H9 (cell line): ENCODE results near the gene CYBB. TPM values are rescaled to one million over a fixed set of nuclear protein-coding genes. Genes with fewer than 3 reads are reported as not detected.

ENCODE experiments used
- DNase-seq: peaks from one replicate; pipeline ENCODE4 v3.0.0-alpha.2; 2017
- H2AFZ ChIP-seq: one replicate; pipeline ENCODE4 v1.6.1; 2013; ENCODE audit warnings: mild to moderate bottlenecking, low read length, control low read depth, moderate library complexity
- H2AK5ac ChIP-seq: 2 replicates; pipeline ENCODE4 v1.6.1; 2013; ENCODE audit warnings: low read length, control low read depth, mixed read lengths; ENCODE audit not compliant: insufficient read length
- H2BK120ac ChIP-seq: one replicate; pipeline ENCODE4 v1.6.1; 2013; ENCODE audit warnings: low read depth, mild to moderate bottlenecking, low read length, control low read depth, inconsistent platforms; ENCODE audit not compliant: poor library complexity, severe bottlenecking
- H2BK12ac ChIP-seq: 2 replicates; pipeline ENCODE4 v1.6.1; 2013; ENCODE audit warnings: low read length, control low read depth, mixed read lengths, low read depth; ENCODE audit not compliant: insufficient read length
- H2BK15ac ChIP-seq: 2 replicates; pipeline ENCODE4 v1.6.1; 2013; ENCODE audit warnings: low read depth, low read length, control low read depth
- H2BK20ac ChIP-seq: one replicate; pipeline ENCODE4 v1.6.1; 2013; ENCODE audit warnings: low read depth, mild to moderate bottlenecking, low read length, control low read depth, inconsistent platforms; ENCODE audit not compliant: poor library complexity, severe bottlenecking
- H2BK5ac ChIP-seq: 2 replicates; pipeline ENCODE4 v1.6.1; 2013; ENCODE audit warnings: low read length, control low read depth, mixed read lengths; ENCODE audit not compliant: insufficient read length
- H3K14ac ChIP-seq: 2 replicates; pipeline ENCODE4 v1.6.1; 2013; ENCODE audit warnings: low read length, control low read depth; ENCODE audit not compliant: insufficient read depth
- H3K18ac ChIP-seq: 2 replicates; pipeline ENCODE4 v1.6.1; 2013; ENCODE audit warnings: low read depth, mild to moderate bottlenecking, mixed read lengths, low read length, control low read depth; ENCODE audit not compliant: insufficient read length
- H3K23ac ChIP-seq: 2 replicates; pipeline ENCODE4 v1.6.1; 2013; ENCODE audit warnings: low read length, control low read depth, mixed read lengths, low read depth; ENCODE audit not compliant: insufficient read length
- H3K23me2 ChIP-seq: 2 replicates; pipeline ENCODE4 v1.6.1; 2013; ENCODE audit warnings: low read depth, mild to moderate bottlenecking, mixed read lengths, low read length, control low read depth; ENCODE audit not compliant: insufficient read length, poor library complexity, severe bottlenecking
- H3K27ac ChIP-seq: 2 replicates; pipeline ENCODE4 v1.5.1; 2013; ENCODE audit warnings: low read length, control low read depth, mixed read lengths, low read depth; ENCODE audit not compliant: insufficient read length
- H3K27me3 ChIP-seq: 2 replicates; pipeline ENCODE4 v1.6.1; 2013; ENCODE audit warnings: low read length, control low read depth, inconsistent platforms; ENCODE audit not compliant: insufficient read depth
- H3K4ac ChIP-seq: 2 replicates; pipeline ENCODE4 v1.6.1; 2013; ENCODE audit warnings: low read depth, mild to moderate bottlenecking, control low read depth, inconsistent platforms, low read length, moderate library complexity
- H3K4me1 ChIP-seq: 2 replicates; pipeline ENCODE4 v1.6.1; 2013; ENCODE audit warnings: low read length, control low read depth, inconsistent platforms; ENCODE audit not compliant: insufficient read depth
- H3K4me2 ChIP-seq: 2 replicates; pipeline ENCODE4 v1.6.1; 2013; ENCODE audit warnings: low read length, control low read depth, mixed read lengths; ENCODE audit not compliant: insufficient read length, insufficient read depth
- H3K56ac ChIP-seq: 2 replicates; pipeline ENCODE4 v1.6.1; 2013; ENCODE audit warnings: low read depth, mild to moderate bottlenecking, mixed read lengths, low read length, control low read depth; ENCODE audit not compliant: insufficient read length
- H3K79me1 ChIP-seq: 2 replicates; pipeline ENCODE4 v1.6.1; 2013; ENCODE audit warnings: low read depth, mild to moderate bottlenecking, moderate library complexity, low read length, control low read depth, inconsistent platforms; ENCODE audit not compliant: insufficient read depth, poor library complexity, severe bottlenecking
- H3K79me2 ChIP-seq: 2 replicates; pipeline ENCODE4 v1.6.1; 2013; ENCODE audit warnings: low read length, control low read depth, inconsistent platforms; ENCODE audit not compliant: insufficient read depth
- H3K9ac ChIP-seq: 2 replicates; pipeline ENCODE4 v1.6.1; 2013; ENCODE audit warnings: low read length, control low read depth, mixed read lengths; ENCODE audit not compliant: insufficient read length; ENCODE audit errors: extremely low read depth
- H3K9me3 ChIP-seq: one replicate; pipeline ENCODE4 v1.6.1; 2013; ENCODE audit warnings: low read depth, low read length, inconsistent platforms; ENCODE audit not compliant: control insufficient read depth
- H3T11ph ChIP-seq: one replicate; pipeline ENCODE4 v1.6.1; 2013; ENCODE audit warnings: mild to moderate bottlenecking, low read length, control low read depth, inconsistent platforms
- H4K20me1 ChIP-seq: one replicate; pipeline ENCODE4 v1.6.1; 2013; ENCODE audit not compliant: control insufficient read depth, insufficient read length, insufficient read depth
- H4K5ac ChIP-seq: 2 replicates; pipeline ENCODE4 v1.6.1; 2013; ENCODE audit warnings: low read depth, mild to moderate bottlenecking, mixed read lengths, low read length, control low read depth; ENCODE audit not compliant: insufficient read length
- H4K8ac ChIP-seq: replicated peaks from 2 replicates; pipeline ENCODE4 v1.6.1; 2013; ENCODE audit warnings: low read length, control low read depth, mixed read lengths, low read depth; ENCODE audit not compliant: insufficient read length
- H4K91ac ChIP-seq: 2 replicates; pipeline ENCODE4 v1.6.1; 2013; ENCODE audit warnings: low read depth, mild to moderate bottlenecking, moderate library complexity, mixed read lengths, low read length, control low read depth; ENCODE audit not compliant: insufficient read length
- H3K27ac Mint-ChIP-seq, 3 experiments: 2 replicates in 2 of 3; 3 replicates in 1 of 3; pipeline ENCODE4 v1.8.0; 2020 to 2021; ENCODE audit warnings: mixed read lengths in 3 of 3, mild to moderate bottlenecking in 1 of 3, moderate library complexity in 1 of 3
- H3K27me3 Mint-ChIP-seq: 2 replicates; pipeline ENCODE4 v1.8.0; 2021; ENCODE audit warnings: low read depth, mild to moderate bottlenecking, moderate library complexity, mixed read lengths
- H3K36me3 Mint-ChIP-seq, 3 experiments: 2 replicates in 2 of 3; 3 replicates in 1 of 3; pipeline ENCODE4 v1.8.0; 2020 to 2021; ENCODE audit warnings: low read depth in 3 of 3, mixed read lengths in 3 of 3; ENCODE audit not compliant: insufficient read depth in 1 of 3
- H3K4me1 Mint-ChIP-seq, 2 experiments: 2 replicates each; pipeline ENCODE4 v1.8.0; 2020; ENCODE audit warnings: mixed read lengths in 2 of 2
- H3K4me3 Mint-ChIP-seq, 2 experiments: 2 replicates in 1 of 2; 3 replicates in 1 of 2; pipeline ENCODE4 v1.8.0; 2020 to 2021; ENCODE audit warnings: mild to moderate bottlenecking in 2 of 2, mixed read lengths in 2 of 2, moderate library complexity in 1 of 2
- H3K9me3 Mint-ChIP-seq, 2 experiments: 2 replicates in 1 of 2; 3 replicates in 1 of 2; pipeline ENCODE4 v1.8.0; 2020; ENCODE audit warnings: mild to moderate bottlenecking in 2 of 2, mixed read lengths in 2 of 2, moderate library complexity in 1 of 2
- whole genome bisulfite sequencing: extraction: QIAGEN DNeasy Blood & Tissue Kit; methylation state at CpG from one replicate; pipeline ENCODE4 v1.1.7; 2013; ENCODE audit warnings: missing lambda C conversion rate, low lambda C conversion rate, mixed read lengths; ENCODE audit not compliant: insufficient read length; ENCODE audit errors: extremely low coverage; 5-methylcytosine and 5-hydroxymethylcytosine counted together
- total RNA-seq: library from RNA; stranded (reverse); gene quantifications from 2 replicates; pipeline ENCODE4 v1.2.1, GENCODE V29; 2021
- TF ChIP-seq, protein P1 (sequence below): fragments of 200-600 bp; sonication (generic); conservative IDR thresholded peaks from 3 replicates; pipeline ENCODE4 v1.8.0; 2021; ENCODE audit warnings: antibody characterized with exemption, mild to moderate bottlenecking

CYBB gene
- total RNA-seq, 1 experiment from 2014 or later: 0.07 TPM

GRCh38 chrX:37813570-37813969 is 33.7 kb downstream of the CYBB start:
- Histone ChIP-seq H3K14ac (no peak overlapping the region), H2BK12ac (no peak overlapping the region), H4K5ac (no peak overlapping the region), H3K4me2 (no peak overlapping the region), H3K56ac (no peak overlapping the region), H3K23me2 (no peaks in the 10 kb centered on the region), H3K27me3 (no peaks in the 10 kb centered on the region), H3K9ac (no peak overlapping the region), H3K4ac (no peak overlapping the region), H3K27ac (no peak overlapping the region), H3T11ph (no peak overlapping the region), H2BK20ac (no peak overlapping the region), H3K4me1 (no peaks in the 10 kb centered on the region), H2BK5ac (no peak overlapping the region), H2AK5ac (no peak overlapping the region), H3K9me3 (no peaks in the 10 kb centered on the region), H3K79me1 (no peaks in the 10 kb centered on the region), H4K91ac (no peak overlapping the region), H2BK15ac (no peak overlapping the region), H4K20me1 (no peaks in the 10 kb centered on the region), H3K23ac (no peak overlapping the region), H2AFZ (no peak overlapping the region), H4K8ac (no peak overlapping the region), H3K79me2 (no peaks in the 10 kb centered on the region), H3K18ac (no peak overlapping the region), H2BK120ac (no peak overlapping the region)
- Mint-ChIP-seq H3K9me3 (peaks cover 43 to 63% of the 10 kb centered on the region in 2 experiments), H3K27ac (no peak overlapping the region), H3K4me1 (no peaks in the 10 kb centered on the region; a peak in 1 of 4 replicates), H3K36me3 (no peaks in the 10 kb centered on the region; a peak in 1 of 7 replicates), H3K27me3 (no peaks in the 10 kb centered on the region), H3K4me3 (no peak overlapping the region)
- no CpG with 5 or more reads among the region's 4 CpGs for WGBS
- DNase-seq: no peak
- TF ChIP-seq, protein P1, sequence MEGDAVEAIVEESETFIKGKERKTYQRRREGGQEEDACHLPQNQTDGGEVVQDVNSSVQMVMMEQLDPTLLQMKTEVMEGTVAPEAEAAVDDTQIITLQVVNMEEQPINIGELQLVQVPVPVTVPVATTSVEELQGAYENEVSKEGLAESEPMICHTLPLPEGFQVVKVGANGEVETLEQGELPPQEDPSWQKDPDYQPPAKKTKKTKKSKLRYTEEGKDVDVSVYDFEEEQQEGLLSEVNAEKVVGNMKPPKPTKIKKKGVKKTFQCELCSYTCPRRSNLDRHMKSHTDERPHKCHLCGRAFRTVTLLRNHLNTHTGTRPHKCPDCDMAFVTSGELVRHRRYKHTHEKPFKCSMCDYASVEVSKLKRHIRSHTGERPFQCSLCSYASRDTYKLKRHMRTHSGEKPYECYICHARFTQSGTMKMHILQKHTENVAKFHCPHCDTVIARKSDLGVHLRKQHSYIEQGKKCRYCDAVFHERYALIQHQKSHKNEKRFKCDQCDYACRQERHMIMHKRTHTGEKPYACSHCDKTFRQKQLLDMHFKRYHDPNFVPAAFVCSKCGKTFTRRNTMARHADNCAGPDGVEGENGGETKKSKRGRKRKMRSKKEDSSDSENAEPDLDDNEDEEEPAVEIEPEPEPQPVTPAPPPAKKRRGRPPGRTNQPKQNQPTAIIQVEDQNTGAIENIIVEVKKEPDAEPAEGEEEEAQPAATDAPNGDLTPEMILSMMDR: no peak
